HG02870 (cell line): ENCODE measurements around the gene FMNL3.
"Not testable (repeated sequence)": the region's sequence is repeated elsewhere in the genome, so short reads cannot be mapped to it uniquely, and the experiment has no call there.

Experiments
- ATAC-seq: cut with Tn5 transposase; IDR thresholded peaks from one replicate; pipeline ENCODE4 v1.9.1; 2021; ENCODE audit warnings: mild to moderate bottlenecking, moderate library complexity; ENCODE audit not compliant: unreplicated experiment

The FMNL3 gene, protein sequence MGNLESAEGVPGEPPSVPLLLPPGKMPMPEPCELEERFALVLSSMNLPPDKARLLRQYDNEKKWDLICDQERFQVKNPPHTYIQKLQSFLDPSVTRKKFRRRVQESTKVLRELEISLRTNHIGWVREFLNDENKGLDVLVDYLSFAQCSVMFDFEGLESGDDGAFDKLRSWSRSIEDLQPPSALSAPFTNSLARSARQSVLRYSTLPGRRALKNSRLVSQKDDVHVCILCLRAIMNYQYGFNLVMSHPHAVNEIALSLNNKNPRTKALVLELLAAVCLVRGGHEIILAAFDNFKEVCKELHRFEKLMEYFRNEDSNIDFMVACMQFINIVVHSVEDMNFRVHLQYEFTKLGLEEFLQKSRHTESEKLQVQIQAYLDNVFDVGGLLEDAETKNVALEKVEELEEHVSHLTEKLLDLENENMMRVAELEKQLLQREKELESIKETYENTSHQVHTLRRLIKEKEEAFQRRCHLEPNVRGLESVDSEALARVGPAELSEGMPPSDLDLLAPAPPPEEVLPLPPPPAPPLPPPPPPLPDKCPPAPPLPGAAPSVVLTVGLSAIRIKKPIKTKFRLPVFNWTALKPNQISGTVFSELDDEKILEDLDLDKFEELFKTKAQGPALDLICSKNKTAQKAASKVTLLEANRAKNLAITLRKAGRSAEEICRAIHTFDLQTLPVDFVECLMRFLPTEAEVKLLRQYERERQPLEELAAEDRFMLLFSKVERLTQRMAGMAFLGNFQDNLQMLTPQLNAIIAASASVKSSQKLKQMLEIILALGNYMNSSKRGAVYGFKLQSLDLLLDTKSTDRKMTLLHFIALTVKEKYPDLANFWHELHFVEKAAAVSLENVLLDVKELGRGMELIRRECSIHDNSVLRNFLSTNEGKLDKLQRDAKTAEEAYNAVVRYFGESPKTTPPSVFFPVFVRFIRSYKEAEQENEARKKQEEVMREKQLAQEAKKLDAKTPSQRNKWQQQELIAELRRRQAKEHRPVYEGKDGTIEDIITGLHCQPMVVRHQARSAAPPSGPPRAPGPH

GRCh38 chr12:49707128-49707811, at the start of gene FMNL3:
Gene FMNL3, minus strand, starts transcription at chr12:49707405. Its CDS starts 225 bp downstream, at chr12:49707180.
- peak; percentile 75 for ATAC-seq

GRCh38 chr12:49750996-49751393, 43.8 kb upstream of the FMNL3 start:
- ATAC-seq, result no peak

- ATAC-seq, result peak; percentile 42
These were observed 43.1 kb upstream of the FMNL3 start for GRCh38 chr12:49750027-49750995.

DNA sequence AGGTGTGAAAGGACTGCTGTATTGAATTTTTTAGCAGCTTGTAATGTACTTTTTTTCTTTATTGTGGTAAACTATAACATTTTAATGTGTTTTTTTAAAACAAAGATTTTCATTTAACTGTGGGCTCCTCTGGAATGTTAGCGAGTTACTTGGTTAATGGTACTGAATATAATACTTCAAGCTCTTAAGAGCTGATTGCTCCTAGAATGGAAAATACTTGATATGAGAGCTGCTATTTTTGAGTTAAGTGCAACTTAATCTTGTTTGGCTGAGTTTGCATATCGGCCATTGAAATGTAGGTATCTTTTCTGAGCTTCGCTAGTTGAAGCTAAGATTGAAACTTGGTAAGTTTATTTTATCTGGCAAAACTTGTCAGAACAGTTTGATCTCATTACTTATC, 41.6 kb upstream of the FMNL3 start:
- ATAC-seq, result no peak

- ATAC-seq, result no peak
These were observed 41.1 kb upstream of the FMNL3 start for GRCh38 chr12:49748306-49748705.

DNA sequence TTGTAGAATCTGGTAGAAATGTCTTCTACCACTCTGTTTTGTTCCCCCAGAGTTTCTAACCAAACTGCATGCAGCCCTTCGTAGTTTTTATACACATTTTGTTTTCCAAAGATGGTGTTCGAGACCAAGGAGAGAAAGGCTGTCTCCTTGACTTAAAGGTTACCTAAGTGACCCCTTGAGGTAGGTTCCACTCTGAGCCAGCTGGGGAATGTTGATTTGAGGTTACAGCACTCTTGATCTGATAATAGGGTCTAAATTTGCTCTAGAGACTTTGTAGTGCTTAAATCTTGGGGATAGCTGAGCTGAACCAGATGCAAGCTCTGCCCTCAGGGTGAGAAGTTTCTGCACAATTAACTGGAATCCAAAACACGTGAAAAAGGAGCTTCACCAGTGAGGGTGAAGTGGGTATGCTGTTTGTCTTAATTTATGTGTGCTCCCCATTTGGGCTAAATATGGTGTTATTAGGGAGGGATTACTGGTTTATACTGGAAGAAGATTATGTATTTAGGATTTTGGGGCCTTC, 37.2 kb upstream of the FMNL3 start:
- no peak for ATAC-seq

DNA sequence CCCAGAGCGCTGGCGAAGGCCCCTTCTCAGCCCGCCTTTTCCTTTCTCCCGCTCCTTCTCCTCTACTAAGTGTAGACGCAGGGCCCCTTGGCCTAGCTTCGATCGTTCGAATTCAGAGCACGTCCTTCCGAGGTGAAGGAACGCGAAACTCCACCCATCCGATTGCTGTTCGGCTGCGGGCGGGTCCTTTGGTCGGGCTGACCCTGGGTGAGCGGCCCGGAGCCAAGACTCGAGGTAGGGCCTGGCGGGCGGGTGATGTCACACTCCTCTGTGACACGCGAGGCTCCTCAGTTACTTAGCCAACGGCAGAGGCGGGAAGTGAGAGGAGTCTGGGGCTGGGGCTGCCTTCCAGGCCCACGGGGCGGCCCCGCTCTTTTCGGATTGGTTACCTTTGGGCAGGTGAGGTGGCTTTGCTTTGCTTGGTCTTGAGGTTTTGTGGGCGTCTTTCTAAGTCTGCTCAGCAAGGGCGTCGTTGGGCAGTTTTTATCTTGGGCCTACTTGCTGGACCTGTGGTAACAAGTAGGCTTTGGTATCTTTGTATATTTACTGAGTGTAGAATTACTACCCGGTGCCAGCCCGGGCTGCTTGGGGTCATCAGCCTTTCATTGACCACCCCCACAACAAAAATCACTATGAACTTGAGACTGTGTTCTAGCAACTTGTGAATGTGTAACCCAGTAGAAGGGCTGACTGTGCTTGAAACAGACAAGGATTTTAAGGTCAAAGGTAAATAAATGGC, 34.8 kb upstream of the FMNL3 start:
- ATAC-seq, result peak; percentile 49

- ATAC-seq, result peak; percentile 92
These were observed 34.0 kb upstream of the FMNL3 start, which contains the start of gene TMBIM6 for GRCh38 chr12:49740930-49741881. Gene TMBIM6, plus strand, starts transcription at chr12:49741557. Its CDS starts 10,937 bp downstream, at chr12:49752494.

DNA sequence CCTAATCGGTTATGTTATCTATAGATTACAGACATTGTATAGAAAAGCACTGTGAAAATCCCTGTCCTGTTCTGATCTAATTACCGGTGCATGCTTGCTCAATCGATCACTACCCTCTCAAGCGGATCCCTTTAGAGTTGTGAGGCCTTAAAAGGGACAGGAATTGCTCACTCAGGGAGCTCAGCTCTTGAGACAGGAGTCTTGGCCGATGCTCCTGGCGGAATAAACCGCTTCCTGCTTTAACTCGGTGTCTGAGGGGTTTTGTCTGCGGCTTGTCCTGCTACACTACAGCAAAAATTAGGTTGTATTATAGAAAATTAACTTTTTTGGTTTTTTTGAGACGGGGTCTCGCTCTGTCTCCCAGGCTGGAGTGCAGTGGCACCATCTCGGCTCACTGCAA, 33.1 kb upstream of the FMNL3 start:
- ATAC-seq, result not testable (repeated sequence)

DNA sequence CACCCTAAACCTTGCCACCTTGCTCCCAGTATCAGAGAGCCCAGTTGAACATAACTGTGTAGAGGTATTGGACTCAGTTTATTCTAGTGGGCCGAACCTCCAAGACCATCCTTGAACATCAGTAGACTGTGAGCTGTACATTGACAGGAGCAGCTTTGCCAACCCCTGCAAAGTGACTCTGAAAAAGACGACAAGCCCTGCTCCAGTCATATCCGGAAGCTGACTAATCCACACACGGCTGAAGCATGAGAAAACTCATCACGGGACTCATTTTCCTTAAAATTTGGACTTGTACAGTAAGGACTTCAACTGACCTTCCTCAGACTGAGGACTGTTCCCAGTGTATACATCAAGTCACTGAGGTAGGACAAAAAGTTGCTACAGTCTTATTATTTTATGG, 31.5 kb upstream of the FMNL3 start:
- ATAC-seq, result not testable (repeated sequence)

DNA sequence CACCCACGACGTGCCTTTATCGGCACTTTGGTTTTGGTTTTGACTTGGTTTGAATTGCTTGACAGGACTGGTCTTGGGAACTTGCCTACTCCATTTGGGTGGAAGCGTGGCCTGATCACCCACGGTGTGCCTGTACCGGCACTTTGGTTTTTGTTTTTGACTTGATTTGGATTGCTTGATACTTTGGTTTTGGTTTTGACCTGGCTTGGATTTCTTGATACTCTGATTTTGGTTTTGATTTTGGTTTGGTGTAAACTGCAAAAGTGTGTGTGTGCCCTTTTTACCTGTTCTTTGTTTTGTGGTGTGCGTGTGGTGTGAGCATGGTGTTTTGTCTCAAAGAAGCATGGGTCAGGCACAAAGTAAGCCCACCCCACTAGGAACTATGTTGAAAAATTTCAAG, 27.7 kb upstream of the FMNL3 start:
- ATAC-seq, result not testable (repeated sequence)

DNA sequence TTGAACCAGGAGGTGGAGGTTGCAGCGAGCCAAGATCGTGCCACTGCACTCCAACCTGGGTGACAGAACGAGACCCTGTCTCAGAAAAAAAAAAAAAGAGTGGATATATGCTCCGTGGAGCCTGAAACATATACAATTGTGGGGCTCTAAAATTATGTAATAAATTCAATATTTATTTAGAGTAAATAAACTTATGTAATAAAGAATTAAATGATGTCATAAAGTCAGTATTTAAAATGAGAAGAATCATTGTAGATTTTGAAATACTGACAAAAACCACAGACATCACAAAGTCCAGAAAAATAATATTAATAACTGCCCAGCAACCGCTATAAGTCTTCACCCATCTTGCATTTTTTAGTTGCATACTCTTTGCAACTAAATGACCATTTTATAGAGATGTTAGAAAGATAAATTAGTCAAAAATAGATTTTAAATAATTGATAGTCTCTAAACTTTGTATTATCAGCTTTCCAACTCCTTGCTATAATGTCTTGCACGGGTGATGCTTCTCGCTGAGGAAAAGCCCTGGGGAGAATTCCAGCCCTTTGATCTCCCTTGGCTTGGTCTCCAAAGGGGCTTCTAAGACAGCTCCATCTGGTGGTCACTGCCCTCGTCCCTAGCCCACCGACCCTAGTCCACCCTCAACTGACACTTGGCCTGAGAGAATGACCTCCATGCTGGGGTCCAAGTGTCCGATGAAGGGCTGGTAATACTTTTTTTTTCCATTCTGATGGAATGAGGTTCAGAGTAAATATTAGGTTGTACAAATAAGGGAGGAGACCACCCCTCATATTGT, 26.2 kb upstream of the FMNL3 start:
- no peak for ATAC-seq

GRCh38 chr12:49730568-49731101, 23.4 kb upstream of the FMNL3 start:
- no peak for ATAC-seq

- ATAC-seq, result no peak
These were observed 22.8 kb upstream of the FMNL3 start for GRCh38 chr12:49730050-49730449.

- no peak for ATAC-seq
These were observed 21.2 kb upstream of the FMNL3 start for GRCh38 chr12:49728446-49728845.

- ATAC-seq, result not testable (repeated sequence)
These were observed 14.2 kb upstream of the FMNL3 start for GRCh38 chr12:49721355-49721754.

DNA sequence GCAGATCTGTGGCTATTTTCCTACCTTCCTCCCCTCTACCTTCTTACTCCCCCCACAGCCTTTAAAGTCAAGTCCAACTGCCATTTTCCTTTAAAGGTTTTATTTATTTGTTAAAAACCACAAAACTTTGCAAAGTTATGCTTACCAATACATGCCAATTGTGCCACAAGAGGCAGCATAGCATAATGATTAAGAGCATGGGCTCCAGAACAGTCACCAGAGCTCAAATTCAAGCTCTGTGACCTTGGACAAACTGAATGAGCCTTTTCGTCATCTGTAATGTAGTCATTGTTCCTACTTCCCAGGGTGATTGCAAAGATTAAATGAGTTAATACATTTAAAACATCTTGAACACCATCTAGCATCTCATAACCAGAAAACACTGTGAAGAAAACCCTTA, 13.0 kb upstream of the FMNL3 start:
- no peak for ATAC-seq
